Activated naive CD8-positive, alpha-beta T cell treated with anti-CD3 and anti-CD28 coated beads, Interleukin-2, amount 50 U/mL, for 16 hours (primary cell): Measurements from ENCODE around the gene SDK1.

Experiments
- DNase-seq: peaks from one replicate; pipeline ENCODE4 v3.0.0-alpha.2; 2020; ENCODE audit warnings: low read depth, low spot score

SDK1 gene

GRCh38 chr7:4045450-4045849, 744.4 kb downstream of the SDK1 start:
- no peak for DNase-seq

GRCh38 chr7:4045975-4046374, 744.9 kb downstream of the SDK1 start:
- DNase-seq: no peak

- no peak for DNase-seq
Observed at GRCh38 chr7:4048336-4048735, 747.3 kb downstream of the SDK1 start.

- no peak for DNase-seq
Observed at GRCh38 chr7:4049202-4049601, 748.1 kb downstream of the SDK1 start.

- no peak for DNase-seq
Observed at GRCh38 chr7:4050126-4050660, 749.1 kb downstream of the SDK1 start.

GRCh38 chr7:4051696-4052095, 750.6 kb downstream of the SDK1 start:
- no peak for DNase-seq

GRCh38 chr7:4052130-4052529, 751.1 kb downstream of the SDK1 start:
- DNase-seq: no peak

- DNase-seq: no peak
Observed at GRCh38 chr7:4054158-4054557, 753.1 kb downstream of the SDK1 start.

GRCh38 chr7:4056552-4057288, 755.7 kb downstream of the SDK1 start:
- DNase-seq: no peak

GRCh38 chr7:4057289-4057616, 756.2 kb downstream of the SDK1 start:
- DNase-seq: no peak

- DNase-seq: no peak
Observed at GRCh38 chr7:4058158-4058557, 757.1 kb downstream of the SDK1 start.

GRCh38 chr7:4065190-4065589, 764.1 kb downstream of the SDK1 start:
- DNase-seq: no peak

- no peak for DNase-seq
Observed at GRCh38 chr7:4066206-4066605, 765.2 kb downstream of the SDK1 start.

- DNase-seq: no peak
Observed at GRCh38 chr7:4066626-4067475, 765.8 kb downstream of the SDK1 start.

- DNase-seq: no peak
Observed at GRCh38 chr7:4067476-4067760, 766.4 kb downstream of the SDK1 start.

- DNase-seq: no peak
Observed at GRCh38 chr7:4067874-4068273, 766.8 kb downstream of the SDK1 start.

- DNase-seq: no peak
Observed at GRCh38 chr7:4068286-4068685, 767.2 kb downstream of the SDK1 start.

GRCh38 chr7:4069268-4070095, 768.4 kb downstream of the SDK1 start:
- DNase-seq: no peak

- no peak for DNase-seq
Observed at GRCh38 chr7:4070214-4070613, 769.2 kb downstream of the SDK1 start.

- DNase-seq: no peak
Observed at GRCh38 chr7:4071370-4072058, 770.5 kb downstream of the SDK1 start.

- no peak for DNase-seq
Observed at GRCh38 chr7:4072161-4072925, 771.3 kb downstream of the SDK1 start.
